Progenitor cell of endocrine pancreas (in vitro differentiated cells): ENCODE results near the gene SMIM36. TPM values are rescaled to one million over a fixed set of nuclear protein-coding genes. Genes with fewer than 3 reads are reported as not detected.

Experiments used
- DNase-seq: peaks from one replicate; pipeline ENCODE4 v3.0.0; 2021; ENCODE audit warnings: low spot score; ENCODE audit not compliant: unreplicated experiment
- H3K27ac Mint-ChIP-seq: 2 replicates; pipeline ENCODE4 v1.8.0; 2021; ENCODE audit warnings: mild to moderate bottlenecking, moderate library complexity, mixed read lengths
- H3K27me3 Mint-ChIP-seq: 2 replicates; pipeline ENCODE4 v1.8.0; 2021; ENCODE audit warnings: mixed read lengths
- H3K36me3 Mint-ChIP-seq: 2 replicates; pipeline ENCODE4 v1.8.0; 2022; ENCODE audit warnings: mixed read lengths; ENCODE audit not compliant: insufficient read depth
- H3K4me1 Mint-ChIP-seq: 2 replicates; pipeline ENCODE4 v1.8.0; 2021; ENCODE audit warnings: low read depth, mixed read lengths
- H3K4me3 Mint-ChIP-seq: 2 replicates; pipeline ENCODE4 v1.8.0; 2021; ENCODE audit warnings: low read depth, mild to moderate bottlenecking, moderate library complexity, mixed read lengths
- H3K9me3 Mint-ChIP-seq: 2 replicates; pipeline ENCODE4 v1.8.0; 2021; ENCODE audit warnings: low read depth, mixed read lengths
- CTCF ChIP-seq: fragments of 200-600 bp; sonication (generic); IDR thresholded peaks from one replicate; pipeline ENCODE4 v1.5.0; 2021; ENCODE audit warnings: antibody characterized with exemption, mild to moderate bottlenecking; ENCODE audit not compliant: unreplicated experiment
- total RNA-seq: library from RNA; stranded (reverse); gene quantifications from 2 replicates; pipeline ENCODE4 v1.2.1, GENCODE V29; 2021

SMIM36 gene
- total RNA-seq, 1 donor from 2014 or later, result not detected

- DNase-seq, result no peak
- Mint-ChIP-seq H3K9me3 (peaks cover 15% of the 10 kb centered on the region), H3K27ac (no peak overlapping the region), H3K4me3 (no peak overlapping the region), H3K4me1 (no peaks in the 10 kb centered on the region), H3K36me3 (no peaks in the 10 kb centered on the region), H3K27me3 (peaks cover 3% of the 10 kb centered on the region)
- no peak for TF ChIP-seq CTCF
Observed at GRCh38 chr17:55545806-55546205, 34.6 kb upstream of the SMIM36 start.

GRCh38 chr17:55543709-55544108 is 32.5 kb upstream of the SMIM36 start:
- no peak for TF ChIP-seq CTCF
- Mint-ChIP-seq H3K27me3 (peaks cover 3% of the 10 kb centered on the region), H3K4me1 (no peaks in the 10 kb centered on the region), H3K27ac (no peak overlapping the region), H3K4me3 (no peak overlapping the region), H3K36me3 (no peaks in the 10 kb centered on the region), H3K9me3 (peaks cover 5% of the 10 kb centered on the region)
- no peak for DNase-seq

- no peaks in the 10 kb centered on the region for H3K36me3 Mint-ChIP-seq
- H3K4me3 Mint-ChIP-seq, result no peak overlapping the region
- TF ChIP-seq CTCF, result no peak
- no peak overlapping the region for H3K27ac Mint-ChIP-seq
- H3K9me3 Mint-ChIP-seq, result peaks cover 4% of the 10 kb centered on the region
- no peaks in the 10 kb centered on the region for H3K27me3 Mint-ChIP-seq
- no peak for DNase-seq
- no peaks in the 10 kb centered on the region for H3K4me1 Mint-ChIP-seq
Observed at GRCh38 chr17:55540414-55541091, 29.3 kb upstream of the SMIM36 start.

- H3K4me1 Mint-ChIP-seq, result peaks cover 21% of the 10 kb centered on the region
- TF ChIP-seq CTCF, result no peak
- H3K36me3 Mint-ChIP-seq, result no peaks in the 10 kb centered on the region
- H3K27me3 Mint-ChIP-seq, result no peaks in the 10 kb centered on the region
- H3K27ac Mint-ChIP-seq, result no peak overlapping the region
- peaks cover 4% of the 10 kb centered on the region for H3K9me3 Mint-ChIP-seq
- H3K4me3 Mint-ChIP-seq, result no peak overlapping the region
- DNase-seq, result no peak
Observed at GRCh38 chr17:55536205-55536604, 25.0 kb upstream of the SMIM36 start.

- TF ChIP-seq CTCF, result no peak
- no peak for DNase-seq
- Mint-ChIP-seq H3K36me3 (no peaks in the 10 kb centered on the region), H3K4me1 (peaks cover 38% of the 10 kb centered on the region), H3K9me3 (peaks cover 4% of the 10 kb centered on the region), H3K4me3 (no peak overlapping the region), H3K27me3 (no peaks in the 10 kb centered on the region), H3K27ac (no peak overlapping the region)
Observed at GRCh38 chr17:55533608-55534007, 22.4 kb upstream of the SMIM36 start.
